ENCODE data around the gene GALE.
"Not testable (repeated sequence)": the region's sequence is repeated elsewhere in the genome, so short reads cannot be mapped to it uniquely, and the experiment has no call there.

Gene GALE

DNA sequence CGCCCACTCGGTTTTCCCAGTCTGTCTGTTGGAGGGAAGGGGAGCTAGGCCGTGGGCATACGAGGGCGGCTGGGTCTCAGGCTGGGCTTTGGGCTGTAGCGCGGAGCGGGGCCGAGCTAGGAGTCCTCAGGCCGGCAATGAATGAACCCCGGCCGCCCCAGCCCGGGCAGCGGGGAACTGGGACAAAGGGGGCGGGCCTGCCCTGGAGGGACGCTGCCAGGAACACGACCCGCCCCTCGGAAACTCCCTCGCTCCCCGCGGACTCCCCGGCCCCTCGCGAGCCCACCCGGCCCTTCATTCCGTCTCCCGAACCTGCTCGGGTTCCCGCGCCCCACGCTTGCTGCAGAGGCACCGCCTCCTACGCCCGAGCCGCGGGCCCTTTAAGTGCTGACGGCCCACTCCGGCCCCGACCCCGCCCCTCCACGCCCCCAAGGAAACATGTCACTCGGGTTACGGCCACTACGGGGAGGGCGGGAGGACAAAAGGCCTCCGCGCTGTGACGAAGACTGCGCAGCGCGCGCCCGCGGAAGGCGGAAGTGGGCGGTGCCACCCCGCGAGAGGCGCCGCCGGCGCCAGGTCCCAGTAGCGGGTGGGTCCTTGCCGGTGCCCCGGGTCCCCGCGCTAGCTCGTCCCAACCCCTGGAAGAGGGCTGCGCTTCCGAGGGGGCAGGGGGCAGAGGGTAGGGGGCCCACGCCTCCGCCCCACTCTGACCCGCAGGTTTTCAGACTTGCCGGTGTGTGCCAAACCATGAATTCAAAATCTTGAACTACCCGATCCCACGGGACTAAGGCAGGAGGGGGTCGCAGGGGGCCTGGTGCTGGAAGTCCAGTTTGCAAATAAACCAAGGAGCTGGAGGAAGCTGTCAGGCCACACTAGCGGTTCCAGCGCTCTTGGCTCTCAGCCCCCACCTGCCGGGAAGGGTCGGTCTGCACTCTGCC lies at the start of gene GALE:
Gene GALE (minus strand): TSS at position 355 of the 938 bp plus-strand sequence. CDS start 1,747 bp downstream, outside the sequence.
- peaks cover 20 to 47% (median 30%) of the 10 kb centered on the region in 10 experiments for H3K4me1 ChIP-seq
- H3K27ac ChIP-seq, result peak within 1 kb of the TSS; percentile 71 to 85 (median 79)
- H3K4me3 ChIP-seq, result peak within 1 kb of the TSS; percentile 79 to 90 (median 86)
- H3K4me2 ChIP-seq, result peak within 1 kb of the TSS; percentile 90 to 100 (median 98)
- peaks cover 0 to 30% (median 0%) of the 10 kb centered on the region in 11 experiments; a peak in 8 of 22 replicates for H4K20me1 ChIP-seq
- TF ChIP-seq Cebpa-rat (IDR thresholded peaks at IDR 0.05), result no peak
- H3K27me3 ChIP-seq, result no peaks in the 10 kb centered on the region
- no peaks in the 10 kb centered on the region for H3K9me3 ChIP-seq (replicated peaks in 1 of 11)
- H3K36me3 ChIP-seq, result peaks cover 30 to 56% (median 35%) of the 10 kb centered on the region in 11 experiments
- H3K9ac ChIP-seq, result peak within 1 kb of the TSS; percentile 84 to 93 (median 88)

DNA sequence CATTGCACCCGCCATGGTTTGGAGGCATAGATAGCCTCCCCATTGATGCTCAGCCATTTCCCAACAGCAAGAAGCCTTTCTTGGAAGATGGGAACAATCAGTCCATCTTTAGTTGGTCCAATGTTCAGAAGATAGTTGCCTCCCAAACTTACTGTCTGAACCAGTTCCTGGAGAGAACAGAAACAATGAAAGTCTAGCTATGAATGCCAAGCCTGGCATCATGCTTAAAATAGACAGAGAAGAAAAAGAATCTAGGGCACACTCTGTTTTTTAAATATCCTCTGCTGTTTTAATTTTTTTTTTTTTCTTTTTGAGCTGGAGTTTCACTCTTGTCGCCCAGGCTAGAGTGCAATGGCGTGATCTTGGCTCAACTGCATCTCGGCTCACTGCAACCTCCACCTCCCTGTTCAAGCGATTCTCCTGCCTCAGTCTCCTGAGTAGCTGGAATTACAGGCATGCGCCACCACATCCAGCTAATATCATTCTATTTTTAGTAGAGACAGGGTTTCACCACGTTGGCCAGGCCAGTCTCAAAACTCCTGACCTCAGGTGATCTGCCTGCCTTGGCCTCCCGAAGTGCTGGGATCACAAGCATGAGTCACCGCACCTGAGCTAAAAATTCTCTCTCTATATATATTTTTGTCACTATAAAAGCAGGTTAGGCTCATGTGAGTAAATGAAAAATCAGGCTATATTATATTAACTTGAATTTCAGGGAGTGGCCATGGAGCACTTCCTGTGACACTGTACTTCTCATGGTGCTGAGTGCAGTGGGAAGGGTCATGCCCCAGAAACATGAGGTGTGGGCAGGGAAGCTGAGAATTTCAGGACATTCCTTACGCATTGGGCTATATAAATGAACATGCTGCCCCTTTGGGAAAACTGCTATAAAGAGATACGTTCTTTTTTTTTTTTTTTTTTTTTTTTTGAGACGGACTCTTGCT lies 48.4 kb upstream of the GALE start:
- Histone ChIP-seq H3K27ac (no peak overlapping the region), H3K9ac (no peak overlapping the region), H3K27me3 (no peaks in the 10 kb centered on the region), H3K36me3 (peaks cover 63 to 83% (median 72%) of the 10 kb centered on the region in 11 experiments), H3K4me3 (no peak overlapping the region), H4K20me1 (no peaks in the 10 kb centered on the region; a peak in 1 of 22 replicates), H3K9me3 (replicated peaks in 1 of 11) (peaks cover 0 to 22% (median 6%) of the 10 kb centered on the region in 11 experiments; a peak in 11 of 22 replicates), H3K4me1 (no peaks in the 10 kb centered on the region), H3K4me2 (no peak overlapping the region)
- no peak for TF ChIP-seq Cebpa-rat (IDR thresholded peaks at IDR 0.05)

- H3K9ac ChIP-seq, H3K4me3 ChIP-seq, H3K4me1 ChIP-seq, H4K20me1 ChIP-seq, H3K27me3 ChIP-seq, H3K4me2 ChIP-seq, H3K27ac ChIP-seq: not testable (repeated sequence)
- Histone ChIP-seq H3K9me3 (replicated peaks in 1 of 11) (peaks cover 0 to 22% (median 6%) of the 10 kb centered on the region in 11 experiments; a peak in 11 of 22 replicates), H3K36me3 (peaks cover 64 to 88% (median 72%) of the 10 kb centered on the region in 11 experiments)
Measured at GRCh38 chr1:23847482-23848095, 47.0 kb upstream of the GALE start.

- Histone ChIP-seq H3K4me3 (no peak overlapping the region), H3K4me1 (no peaks in the 10 kb centered on the region), H3K27me3 (no peaks in the 10 kb centered on the region), H3K9me3 (replicated peaks in 1 of 11) (peaks cover 0 to 17% (median 6%) of the 10 kb centered on the region in 11 experiments; a peak in 10 of 22 replicates), H3K27ac (no peak overlapping the region), H4K20me1 (no peaks in the 10 kb centered on the region; a peak in 1 of 22 replicates), H3K4me2 (no peak overlapping the region), H3K9ac (no peak overlapping the region), H3K36me3 (peaks cover 52 to 67% (median 60%) of the 10 kb centered on the region in 11 experiments)
- TF ChIP-seq Cebpa-rat (IDR thresholded peaks at IDR 0.05), result no peak
Measured at GRCh38 chr1:23845163-23845562, 44.6 kb upstream of the GALE start.

DNA sequence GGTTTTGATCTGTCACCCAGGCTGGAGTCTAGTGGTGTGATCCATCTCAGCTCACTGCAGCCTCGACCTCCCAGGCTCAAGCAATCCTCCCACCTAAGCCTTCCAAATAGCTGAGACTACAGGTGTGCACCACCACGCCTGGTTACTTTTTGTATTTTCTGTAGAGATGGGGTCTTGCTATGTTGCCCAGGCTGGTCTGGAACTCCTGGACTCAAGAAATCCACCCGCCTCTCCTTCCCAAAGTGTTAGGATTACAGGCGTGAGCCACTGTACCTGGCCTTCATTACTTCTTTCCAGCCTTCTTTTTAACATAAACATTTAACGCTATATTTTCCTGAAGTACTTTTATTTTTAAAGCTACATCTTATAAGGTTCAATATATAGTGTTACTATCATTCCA lies 43.1 kb upstream of the GALE start:
- H3K9ac ChIP-seq, result no peak overlapping the region
- H3K4me2 ChIP-seq, result no peak overlapping the region
- H3K27me3 ChIP-seq, result no peaks in the 10 kb centered on the region
- H3K9me3 ChIP-seq (replicated peaks in 1 of 11), result peaks cover 0 to 15% (median 6%) of the 10 kb centered on the region in 11 experiments; a peak in 10 of 22 replicates
- H3K4me3 ChIP-seq, result no peak overlapping the region
- no peak overlapping the region for H3K27ac ChIP-seq
- TF ChIP-seq Cebpa-rat (IDR thresholded peaks at IDR 0.05), result no peak
- peaks cover 4 to 9% (median 6%) of the 10 kb centered on the region in 10 experiments; a peak in 16 of 20 replicates for H3K4me1 ChIP-seq
- no peaks in the 10 kb centered on the region; a peak in 1 of 22 replicates for H4K20me1 ChIP-seq
- H3K36me3 ChIP-seq, result peaks cover 43 to 52% (median 48%) of the 10 kb centered on the region in 11 experiments

DNA sequence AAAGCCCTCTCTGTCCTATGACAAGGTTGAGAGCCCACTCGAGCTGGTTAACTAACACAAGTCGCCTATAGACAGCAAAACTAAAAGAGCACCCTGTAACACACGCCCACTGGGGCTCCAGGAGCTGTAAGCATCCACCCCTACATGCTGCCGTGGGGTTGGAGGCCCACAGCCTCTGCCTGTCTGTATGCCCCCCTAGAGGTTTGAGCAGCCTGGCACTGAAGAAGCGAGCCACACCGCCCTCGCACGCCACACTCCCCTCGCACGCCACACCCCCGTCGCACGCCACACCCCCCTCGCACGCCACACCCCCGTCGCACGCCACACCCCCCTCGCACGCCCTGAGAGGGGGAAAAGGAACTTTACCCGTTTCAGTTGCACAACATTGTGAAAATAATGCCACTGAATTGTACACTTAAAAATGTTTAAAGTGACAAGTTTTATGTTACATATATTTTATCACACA lies 37.9 kb upstream of the GALE start:
- peaks cover 0 to under 1% (median 0%) of the 10 kb centered on the region in 11 experiments; a peak in 2 of 22 replicates for H3K36me3 ChIP-seq
- peak overlapping the region; percentile 52 to 89 (median 68) for H3K4me2 ChIP-seq
- no peaks in the 10 kb centered on the region for H3K27me3 ChIP-seq
- peak in 4 of 11 experiments; percentile 18 to 44 (median 34); a peak in 4 of 22 replicates for TF ChIP-seq Cebpa-rat (IDR thresholded peaks at IDR 0.05)
- H3K4me1 ChIP-seq, result peaks cover 12 to 22% (median 16%) of the 10 kb centered on the region in 10 experiments
- H3K9ac ChIP-seq, result peak overlapping the region in 4 of 11 experiments; percentile 16 to 46 (median 30); a peak in 6 of 22 replicates
- H4K20me1 ChIP-seq, result no peaks in the 10 kb centered on the region
- no peaks in the 10 kb centered on the region for H3K9me3 ChIP-seq (replicated peaks in 1 of 11)
- peak overlapping the region in 5 of 10 experiments; percentile 12 to 50 (median 40); a peak in 8 of 20 replicates for H3K4me3 ChIP-seq
- H3K27ac ChIP-seq, result peak overlapping the region in 6 of 11 experiments; percentile 22 to 45 (median 31); a peak in 6 of 22 replicates

- H3K36me3 ChIP-seq, result no peaks in the 10 kb centered on the region
- no peak for TF ChIP-seq Cebpa-rat (IDR thresholded peaks at IDR 0.05)
- H3K4me1 ChIP-seq, result peaks cover 12 to 22% (median 16%) of the 10 kb centered on the region in 10 experiments
- peak overlapping the region in 2 of 10 experiments; percentile 40 to 43; a peak in 3 of 20 replicates for H3K4me3 ChIP-seq
- no peak overlapping the region for H3K27ac ChIP-seq
- peak overlapping the region in 1 of 11 experiments; percentile 46; a peak in 1 of 22 replicates for H3K9ac ChIP-seq
- H3K4me2 ChIP-seq, result peak overlapping the region; percentile 52 to 89 (median 68)
- H3K9me3 ChIP-seq (replicated peaks in 1 of 11), result no peaks in the 10 kb centered on the region
- no peaks in the 10 kb centered on the region for H4K20me1 ChIP-seq
- no peaks in the 10 kb centered on the region for H3K27me3 ChIP-seq
Measured at GRCh38 chr1:23837908-23838307, 37.4 kb upstream of the GALE start.

DNA sequence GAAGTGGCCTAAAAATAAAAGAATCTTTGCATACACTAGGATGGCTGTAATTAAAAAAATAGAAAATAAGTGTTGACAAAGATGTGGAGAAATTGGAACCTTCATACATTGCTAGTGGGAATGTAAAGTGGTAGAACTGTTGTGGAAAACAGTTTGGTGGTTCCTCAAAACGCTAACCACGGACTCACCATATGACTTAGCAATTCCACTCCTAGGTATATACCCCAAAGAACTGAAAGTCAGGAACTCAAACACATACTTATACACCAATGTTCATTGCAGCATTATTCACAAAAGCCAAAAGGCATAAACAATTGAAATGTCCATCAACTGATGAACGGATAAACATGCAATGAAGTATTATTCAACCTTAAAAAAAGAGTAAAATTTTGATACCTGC lies 35.5 kb upstream of the GALE start:
- H3K4me3 ChIP-seq, result no peak overlapping the region
- no peak overlapping the region for H3K27ac ChIP-seq
- H3K4me1 ChIP-seq, result peaks cover 12 to 22% (median 16%) of the 10 kb centered on the region in 10 experiments
- H3K4me2 ChIP-seq, result peak overlapping the region in 3 of 11 experiments; percentile 3 to 15 (median 6); a peak in 3 of 22 replicates
- no peak for TF ChIP-seq Cebpa-rat (IDR thresholded peaks at IDR 0.05)
- H3K9me3 ChIP-seq (replicated peaks in 1 of 11), result no peaks in the 10 kb centered on the region
- H3K27me3 ChIP-seq, result no peaks in the 10 kb centered on the region
- no peaks in the 10 kb centered on the region for H4K20me1 ChIP-seq
- H3K9ac ChIP-seq, result no peak overlapping the region
- H3K36me3 ChIP-seq, result no peaks in the 10 kb centered on the region

DNA sequence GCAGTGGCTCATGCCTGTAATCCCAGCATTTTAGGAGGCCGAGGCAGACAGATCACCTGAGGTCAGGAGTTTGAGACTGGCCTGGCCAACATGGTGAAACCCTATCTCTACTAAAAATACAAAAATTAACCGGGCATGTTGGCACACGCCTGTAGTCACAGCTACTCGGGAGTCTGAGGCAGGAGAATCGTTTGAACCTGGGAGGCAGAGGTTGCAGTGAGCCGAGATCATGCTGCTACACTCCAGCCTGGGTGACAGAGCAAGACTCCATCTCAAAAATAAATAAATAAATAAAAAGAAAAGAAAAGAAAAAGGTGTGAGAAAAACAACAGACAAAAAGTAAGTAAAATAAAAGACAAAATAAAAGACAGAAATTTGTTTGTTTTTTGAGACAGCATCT lies 33.6 kb upstream of the GALE start:
- not testable (repeated sequence) for H3K9ac ChIP-seq; H3K9me3 ChIP-seq (replicated peaks in 1 of 11); H3K4me2 ChIP-seq; H3K4me3 ChIP-seq; H3K36me3 ChIP-seq; H4K20me1 ChIP-seq; H3K27ac ChIP-seq; H3K27me3 ChIP-seq
- peaks cover 11 to 20% (median 14%) of the 10 kb centered on the region in 10 experiments for H3K4me1 ChIP-seq

All from BLaER1 treated with 17β-estradiol and CSF1 and Interleukin-3, amounts not matched to agents 10 nM and 100 nM (cell line).